ENCODE results near the gene YBX2.
A peak's percentile ranks its signal among the peaks of the same experiment; 100 is the strongest.

Gene YBX2

DNA sequence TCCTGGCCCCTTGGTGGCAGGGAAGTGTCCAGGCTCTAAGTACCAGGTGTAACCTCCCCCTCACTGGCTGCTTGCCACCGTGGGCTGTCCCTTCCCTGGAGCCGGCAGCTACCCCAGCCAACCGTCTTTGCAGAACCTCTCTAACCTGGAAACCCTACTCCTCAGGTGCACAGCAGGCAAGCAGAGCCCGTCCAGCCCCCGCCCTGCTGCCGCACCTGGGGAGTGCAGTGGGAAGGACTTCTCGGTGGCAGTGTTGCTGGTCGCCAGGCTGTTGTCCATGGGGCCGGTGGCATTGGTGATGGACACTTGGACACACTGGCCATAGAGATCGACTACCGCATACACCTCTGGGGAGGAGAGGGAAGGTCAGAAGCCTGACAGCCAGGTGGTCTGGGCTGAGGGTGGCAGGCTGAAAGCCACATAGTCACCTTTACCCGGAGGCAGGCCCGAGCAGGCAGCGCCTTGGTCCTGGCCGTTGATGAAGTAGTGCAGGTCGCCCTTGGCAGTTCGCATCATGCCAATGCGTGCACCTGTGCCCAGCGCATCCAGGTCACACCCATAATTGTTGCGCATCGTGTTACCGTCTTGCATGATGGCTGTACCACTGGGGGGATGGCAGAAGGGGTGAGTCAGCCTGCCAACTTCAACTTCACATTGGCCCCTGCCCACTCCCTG lies 28.2 kb upstream of the YBX2 start:
- DNase-seq: no peak

GRCh38 chr17:7321466-7321865 lies 27.0 kb upstream of the YBX2 start:
- no peak for DNase-seq

DNA sequence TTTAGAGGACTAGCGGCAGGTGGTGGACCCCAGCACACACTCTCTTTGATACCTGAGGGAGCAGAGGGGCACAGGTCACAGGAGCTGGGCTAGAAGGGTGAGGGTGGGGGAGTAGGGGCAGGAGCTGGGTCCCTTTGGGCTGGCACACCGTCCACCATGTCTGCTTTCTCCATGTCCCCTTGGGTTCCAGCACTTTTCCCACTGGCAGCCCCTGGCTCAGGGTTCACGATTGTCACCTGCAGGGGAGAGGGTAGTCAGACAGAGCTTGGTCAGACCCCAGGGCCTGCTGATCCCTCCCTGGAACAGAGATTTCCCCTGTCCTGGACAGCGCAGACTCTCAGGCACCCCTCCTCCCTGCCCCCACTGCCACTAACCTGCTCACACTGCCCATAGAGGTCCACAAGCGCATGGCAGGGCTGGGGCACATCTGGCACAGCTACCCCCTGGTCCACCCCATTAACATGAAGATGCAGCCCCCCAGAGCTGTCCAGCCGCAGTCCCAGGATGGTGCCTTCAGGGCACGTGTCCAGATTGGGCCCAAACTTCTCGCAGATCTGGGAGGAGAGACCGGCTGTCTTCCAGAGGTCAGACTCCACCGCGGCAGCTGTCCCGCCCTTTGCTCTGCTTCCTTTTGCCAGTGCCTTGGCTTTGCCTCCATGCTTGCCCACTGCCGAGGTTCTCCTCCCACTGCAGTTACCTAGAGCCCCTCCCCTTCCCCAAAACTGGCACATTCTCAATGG lies 23.9 kb upstream of the YBX2 start:
- DNase-seq: no peak

DNA sequence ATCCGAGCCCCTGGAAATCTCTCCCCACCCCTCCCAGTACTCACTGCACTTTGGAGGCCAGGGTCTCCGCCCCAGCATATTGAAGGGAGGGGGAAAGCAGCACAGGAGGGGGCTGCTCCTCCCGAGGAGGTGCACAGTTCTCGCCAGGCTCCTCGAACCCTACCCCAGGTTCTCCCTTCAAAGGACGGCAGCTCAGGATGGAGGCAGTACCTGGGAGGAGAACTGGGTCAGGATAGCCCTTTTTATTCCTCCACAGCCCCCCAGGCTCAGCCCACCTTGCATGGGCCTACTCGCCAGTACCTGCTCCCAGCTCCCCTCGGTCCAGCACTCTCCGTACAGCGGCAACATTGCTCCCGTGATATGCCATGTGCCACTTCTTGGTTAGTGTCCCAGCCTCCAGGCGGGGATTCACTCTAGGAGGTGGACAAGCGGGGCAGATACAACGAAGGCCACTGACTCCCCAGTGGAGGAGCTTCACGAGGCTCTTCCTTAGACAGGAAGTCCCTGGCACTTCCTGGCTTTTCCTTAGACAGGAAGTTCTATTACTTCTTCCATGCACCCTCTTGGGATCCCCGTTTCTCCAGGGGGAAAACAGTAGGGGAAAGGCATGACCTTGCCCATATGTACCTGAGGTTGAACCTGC lies 22.8 kb upstream of the YBX2 start:
- no peak for DNase-seq

DNA sequence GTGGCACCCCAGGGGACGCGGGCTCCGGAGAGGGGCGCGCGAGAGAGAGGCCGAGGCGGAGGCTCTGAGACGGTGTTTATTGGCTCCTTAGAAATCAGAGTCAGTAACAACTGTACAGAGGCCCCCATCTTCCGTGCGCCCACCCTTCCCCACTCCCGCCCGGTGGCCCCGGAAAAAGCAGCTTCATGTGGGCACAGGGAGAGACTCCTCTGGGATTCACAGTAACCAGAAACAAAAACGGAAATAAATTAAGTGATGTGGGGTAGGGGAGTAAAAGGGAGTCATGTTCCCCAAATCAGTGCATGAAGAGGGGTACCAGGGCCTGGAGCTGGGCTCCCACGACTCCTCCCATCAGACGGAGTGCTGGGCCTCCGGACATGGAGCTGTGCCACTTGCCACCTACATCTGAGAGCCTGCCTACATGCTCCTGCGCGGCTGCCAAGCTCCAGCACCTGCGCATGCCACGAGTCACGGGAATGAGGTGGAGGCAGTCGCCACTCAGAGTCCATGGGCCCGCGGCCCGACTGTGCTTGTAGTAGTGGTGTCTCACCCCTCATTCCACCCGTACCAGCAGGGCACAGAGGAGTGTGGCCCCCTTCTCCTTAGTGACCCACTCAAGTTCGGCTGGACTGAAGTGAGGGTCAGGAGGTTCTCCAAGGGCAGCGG lies 21.3 kb upstream of the YBX2 start:
- DNase-seq: no peak

- DNase-seq: peak; percentile 92
Measured at GRCh38 chr17:7314719-7315569, 20.5 kb upstream of the YBX2 start, which contains the start of gene GPS2. Gene GPS2, minus strand, starts transcription at chr17:7315360. Its CDS starts 308 bp downstream, at chr17:7315052.

- DNase-seq: no peak
Measured at GRCh38 chr17:7313890-7314718, 19.7 kb upstream of the YBX2 start.

GRCh38 chr17:7313088-7313889 lies 18.9 kb upstream of the YBX2 start:
- DNase-seq: no peak

DNA sequence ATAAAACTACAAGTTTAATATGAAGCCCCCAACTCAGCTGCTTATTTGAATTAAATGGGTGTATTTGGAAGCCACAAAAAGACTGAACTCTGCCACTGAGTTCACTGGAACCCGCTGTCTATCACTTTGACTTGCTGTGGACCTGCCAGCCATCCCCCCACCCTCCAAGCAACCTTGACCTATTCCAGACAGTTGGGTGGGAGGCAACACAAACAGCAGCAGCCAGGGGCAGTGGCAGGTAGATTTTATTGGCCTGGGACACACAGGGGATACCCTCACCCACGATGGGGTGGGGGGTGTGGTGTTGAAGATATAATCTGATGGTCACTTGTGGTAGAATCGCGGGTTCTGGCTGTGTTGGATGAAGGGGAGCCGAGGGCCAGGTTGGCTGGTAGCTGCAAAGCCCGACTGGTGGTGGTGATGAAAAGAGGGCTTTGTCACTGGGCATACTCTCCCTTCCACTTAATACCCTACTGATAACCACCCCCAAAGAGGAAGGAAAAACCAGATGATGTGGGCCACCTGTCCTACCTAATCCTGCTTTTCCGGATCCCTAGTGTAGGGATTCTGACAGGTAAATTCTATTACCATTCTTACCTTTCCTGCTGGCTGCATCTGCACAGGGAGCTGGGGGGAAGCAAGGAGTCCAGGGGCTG lies 18.1 kb upstream of the YBX2 start:
- DNase-seq: no peak

- no peak for DNase-seq
Measured at GRCh38 chr17:7311110-7311705, 16.8 kb upstream of the YBX2 start.

DNA sequence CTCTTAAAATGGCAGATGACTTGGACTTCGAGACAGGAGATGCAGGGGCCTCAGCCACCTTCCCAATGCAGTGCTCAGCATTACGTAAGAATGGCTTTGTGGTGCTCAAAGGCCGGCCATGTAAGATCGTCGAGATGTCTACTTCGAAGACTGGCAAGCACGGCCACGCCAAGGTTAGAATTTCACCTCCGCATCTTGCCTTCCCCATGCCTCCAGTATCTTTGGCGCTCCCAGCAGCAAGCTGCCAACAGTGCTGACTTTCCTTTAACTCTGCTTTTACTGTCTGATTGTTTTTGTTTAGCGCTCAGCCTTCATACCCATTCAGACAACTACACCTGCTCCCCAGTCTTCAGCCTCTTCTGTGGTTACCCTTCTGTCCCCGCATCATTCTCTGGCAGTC lies 15.2 kb upstream of the YBX2 start:
- no peak for DNase-seq

DNA sequence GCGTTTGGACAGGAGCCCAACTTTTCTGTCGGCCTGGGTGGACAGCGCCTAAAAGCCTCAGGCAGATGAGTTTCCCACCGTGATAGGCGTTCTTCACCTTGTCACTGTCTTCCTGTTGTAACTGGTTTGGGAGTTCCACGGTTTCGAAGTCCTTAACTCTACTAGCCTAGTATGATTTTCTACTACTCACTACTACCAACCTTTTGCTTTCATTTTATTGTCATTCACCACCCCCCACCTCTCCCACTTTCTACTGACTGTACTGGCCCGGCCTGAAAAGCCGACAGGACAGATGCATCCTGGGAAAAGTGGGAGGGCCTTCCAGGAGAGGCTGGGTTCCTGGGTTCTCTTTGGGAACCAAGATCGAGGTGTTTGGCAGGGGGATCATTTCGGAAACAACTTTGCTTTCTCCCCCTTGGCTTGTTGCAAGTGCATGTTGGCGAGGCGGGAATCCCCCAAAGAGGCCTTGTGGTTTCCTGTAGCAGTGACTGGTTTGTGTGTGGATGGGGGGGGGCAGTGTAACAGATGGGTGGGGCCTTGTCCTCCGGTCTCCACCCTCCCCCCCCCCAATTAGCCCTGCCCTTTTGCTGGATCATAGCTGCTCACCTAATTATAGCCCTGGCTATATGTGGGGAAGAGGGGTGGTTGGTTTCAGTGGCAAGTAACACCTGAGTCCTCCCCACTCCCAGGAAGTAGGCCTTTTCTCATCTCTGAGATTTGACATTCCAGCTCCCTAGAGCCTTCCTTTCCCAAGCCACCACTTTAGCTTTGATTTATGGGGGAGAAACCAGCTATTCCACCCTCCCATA lies 14.4 kb upstream of the YBX2 start:
- peak; percentile 87 for DNase-seq

DNA sequence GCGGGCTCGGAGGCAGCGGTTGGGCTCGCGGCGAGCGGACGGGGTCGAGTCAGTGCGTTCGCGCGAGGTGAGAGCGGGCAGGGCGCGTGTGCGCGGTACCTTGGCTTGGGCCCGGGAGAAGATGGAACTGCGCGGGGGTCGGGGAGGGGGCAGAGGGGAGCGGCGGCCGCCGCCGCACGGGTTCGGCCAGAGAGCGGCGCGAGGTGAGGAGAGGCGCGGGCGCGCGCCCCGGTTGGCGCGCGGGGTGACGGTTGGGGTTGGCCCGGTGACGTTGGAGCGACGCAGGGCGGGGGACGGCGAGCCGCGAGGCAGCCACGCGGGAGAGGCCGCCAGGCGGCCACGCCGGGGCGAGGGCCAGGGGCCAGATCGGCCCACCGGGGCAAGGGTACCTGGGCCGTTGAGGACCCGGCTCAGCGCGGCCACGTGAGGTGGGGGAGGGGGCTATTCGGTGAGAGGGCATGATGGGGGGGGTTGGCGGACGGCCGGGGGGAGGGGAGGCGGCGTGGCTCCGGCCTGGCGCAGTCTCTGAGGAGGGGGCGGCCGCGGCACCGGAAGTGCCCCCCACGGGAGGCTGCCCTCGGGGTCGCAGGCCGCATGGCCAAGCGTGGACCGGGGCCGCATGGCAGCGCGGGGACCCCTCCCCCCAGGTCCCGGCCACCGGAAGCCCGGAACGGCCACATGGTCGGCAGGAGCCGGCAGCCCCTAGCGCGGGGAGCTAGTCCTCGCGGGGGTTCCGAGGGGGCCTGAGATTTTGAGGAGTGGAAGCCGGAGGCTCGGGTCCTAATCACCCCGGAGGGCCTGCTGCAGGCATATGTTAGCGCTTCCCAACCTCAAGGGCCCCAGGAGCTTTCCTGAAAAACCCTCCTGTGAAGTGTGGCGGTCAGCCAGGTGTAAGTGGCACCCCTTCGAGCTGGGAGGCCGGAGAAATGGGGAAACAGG lies 13.5 kb upstream of the YBX2 start:
- DNase-seq: peak; percentile 41

GRCh38 chr17:7306911-7307685 lies 12.7 kb upstream of the YBX2 start, which contains the start of gene EIF5A:
Gene EIF5A, plus strand, starts transcription at chr17:7307628. Its CDS starts 2,008 bp downstream, at chr17:7309636.
- DNase-seq: peak; percentile 100

GRCh38 chr17:7304179-7304578 lies 9.7 kb upstream of the YBX2 start:
- no peak for DNase-seq

GRCh38 chr17:7296189-7296861 lies 1.9 kb upstream of the YBX2 start:
- DNase-seq: peak; percentile 60

Measured in activated gamma-delta T cell treated with Interleukin-2 at 50 U/mL for 16 hours (primary cell).